Psoas muscle (tissue), 8 donors: ENCODE data around the gene USP33. TPM values are rescaled to one million over a fixed set of nuclear protein-coding genes. Genes with fewer than 3 reads are reported as not detected.

Experiments used
- ATAC-seq, 4 donors: fragments of 200-7000 bp; cut with Tn5 transposase; one replicate each; pipeline ENCODE4 v1.9.1; 2020; ENCODE audit warnings: moderate library complexity in 3 of 4, mild to moderate bottlenecking in 2 of 4
- DNase-seq, 2 donors: peaks; one replicate each; pipeline ENCODE4 v3.0.0-alpha.2; 2020
- H3K27ac ChIP-seq: fragments of 200-600 bp; one replicate; pipeline ENCODE4 v1.8.0; 2022
- H3K27me3 ChIP-seq, 3 donors: fragments of 200-600 bp in 1 of 3; one replicate each; pipeline versions ENCODE4 v1.6.1 to v1.8.0; 2013 to 2022; ENCODE audit warnings: low read length in 2 of 3, mild to moderate bottlenecking in 2 of 3, moderate library complexity in 1 of 3; ENCODE audit not compliant: insufficient read depth in 3 of 3
- H3K36me3 ChIP-seq, 2 donors: fragments of 200-600 bp in 1 of 2; one replicate each; pipeline versions ENCODE4 v1.6.1 to v1.8.0; 2013 to 2022; ENCODE audit warnings: low read depth in 1 of 2, mild to moderate bottlenecking in 1 of 2, moderate library complexity in 1 of 2; ENCODE audit not compliant: insufficient read depth in 1 of 2
- H3K4me1 ChIP-seq: fragments of 200-600 bp; one replicate; pipeline ENCODE4 v1.8.0; 2022
- H3K4me3 ChIP-seq: fragments of 200-600 bp; one replicate; pipeline ENCODE4 v1.8.0; 2022; ENCODE audit warnings: mild to moderate bottlenecking
- H3K9me3 ChIP-seq: fragments of 200-600 bp; one replicate; pipeline ENCODE4 v1.8.0; 2022
- CTCF ChIP-seq: fragments of 200-600 bp; IDR thresholded peaks from one replicate; pipeline ENCODE4 v1.8.0; 2022; ENCODE audit warnings: antibody characterized with exemption
- WGBS, 3 donors: extraction: QIAGEN DNeasy Blood & Tissue Kit; methylation state at CpG; one replicate each; pipeline versions ENCODE4 v1.1.6 to v1.1.7; 2013; 5-methylcytosine and 5-hydroxymethylcytosine counted together
- intact Hi-C, 2 donors: fragments of 100-400 bp; cut with DNase I; formaldehyde crosslinking; loops; one replicate each; pipeline versions ENCODE4 v1.11.0 to v1.14.2; 2022
- polyA plus RNA-seq, 3 donors: library from polyadenylated mRNA; stranded (reverse); fragments of 200-250 nt; gene quantifications; one replicate each; pipeline ENCODE4 v1.2.3, GENCODE V29; 2013
- total RNA-seq, 4 donors: library from RNA; stranded (reverse); fragmentation: NEBNext Ultra II Directional in 2 of 4; extraction: Animal tissue kit (Norgen Biotek cat#: 25700) in 2 of 4; gene quantifications; one replicate each; pipeline versions ENCODE4 v1.2.1 to v1.2.4, GENCODE V29; 2021 to 2023
- donor health status: healthy with polysubstance abuse.
- donor health status: DM: no; HTN: no; CAD: no; lungs with moderate emphysema.
- donor health status: Bipolar disorder and iron deficiency.
- donor health status: healthy.
- donor health status: DM: yes; HTN: yes; CAD: no.
- donor health status: DM: no; HTN: no; CAD: no.
- donor health status: DM: no; HTN: no; CAD: no.
- donor health status: DM: yes; HTN: yes; CAD: no.

USP33 gene
- total and polyA plus RNA-seq, 7 donors: 13.4 to 37.5 (median 22.9) TPM

- ATAC-seq (no peak), DNase-seq (no peak)
- TF ChIP-seq CTCF: no peak
- no peaks in the 10 kb centered on the region for H3K27me3 ChIP-seq
- no peak overlapping the region for H3K27ac ChIP-seq
- H3K4me3 ChIP-seq: no peak overlapping the region
- H3K4me1 ChIP-seq: peaks cover 63% of the 10 kb centered on the region
- no peaks in the 10 kb centered on the region for H3K36me3 ChIP-seq
- intact Hi-C loops: no loop called here
- H3K9me3 ChIP-seq: no peaks in the 10 kb centered on the region
- WGBS, 3 donors: 60 to 96% (median 64%) methylated on average over 1 of the region's 1 CpG
Observed at GRCh38 chr1:77673716-77674355, 85.8 kb downstream of the USP33 start.

GRCh38 chr1:77673030-77673429, 86.6 kb downstream of the USP33 start:
- Histone ChIP-seq H3K4me3 (no peak overlapping the region), H3K9me3 (no peaks in the 10 kb centered on the region), H3K27ac (no peak overlapping the region), H3K36me3 (no peaks in the 10 kb centered on the region), H3K4me1 (peaks cover 55% of the 10 kb centered on the region), H3K27me3 (no peaks in the 10 kb centered on the region)
- no peak for TF ChIP-seq CTCF
- intact Hi-C loops: no loop called here
- DNase-seq (no peak), ATAC-seq (no peak)
- WGBS, 3 donors: 81 to 89% (median 86%) methylated on average over 6 of the region's 6 CpGs

GRCh38 chr1:77672374-77672773, 87.3 kb downstream of the USP33 start:
- Histone ChIP-seq H3K27ac (no peak overlapping the region), H3K4me1 (peaks cover 51% of the 10 kb centered on the region), H3K36me3 (no peaks in the 10 kb centered on the region), H3K27me3 (no peaks in the 10 kb centered on the region), H3K9me3 (no peaks in the 10 kb centered on the region), H3K4me3 (no peak overlapping the region)
- no peak for DNase-seq
- no peak for TF ChIP-seq CTCF
- intact Hi-C loops: no loop called here
- ATAC-seq: no peak
- 81 to 94% (median 84%) methylated on average over 2 of the region's 2 CpGs for WGBS, 3 donors

GRCh38 chr1:77671836-77672235, 87.8 kb downstream of the USP33 start:
- DNase-seq (no peak), ATAC-seq (peak in 3 of 4 donors; percentile 51 to 60 (median 57))
- intact Hi-C loops: no loop called here
- Histone ChIP-seq H3K4me1 (peaks cover 55% of the 10 kb centered on the region), H3K27ac (no peak overlapping the region), H3K4me3 (no peak overlapping the region), H3K9me3 (no peaks in the 10 kb centered on the region), H3K36me3 (no peaks in the 10 kb centered on the region), H3K27me3 (no peaks in the 10 kb centered on the region)
- 38 to 40% (median 38%) methylated on average over 5 of the region's 5 CpGs for WGBS, 3 donors
- TF ChIP-seq CTCF: no peak

GRCh38 chr1:77670330-77670729, 89.3 kb downstream of the USP33 start:
- Histone ChIP-seq H3K27ac (no peak overlapping the region), H3K4me3 (no peak overlapping the region), H3K9me3 (no peaks in the 10 kb centered on the region), H3K4me1 (peaks cover 45% of the 10 kb centered on the region), H3K36me3 (no peaks in the 10 kb centered on the region), H3K27me3 (no peaks in the 10 kb centered on the region)
- ATAC-seq (no peak), DNase-seq (no peak)
- intact Hi-C loops: no loop called here
- no peak for TF ChIP-seq CTCF
- 92 to 96% (median 93%) methylated on average over 7 of the region's 7 CpGs for WGBS, 3 donors
